Thyroid gland (tissue), 4 donors: Measurements from ENCODE around the gene PTPRJ. TPM values are rescaled to one million over a fixed set of nuclear protein-coding genes. Genes with fewer than 3 reads are reported as not detected.
"Not testable (repeated sequence)": the region's sequence is repeated elsewhere in the genome, so short reads cannot be mapped to it uniquely, and the experiment has no call there.

ENCODE experiments used
- DNase-seq, 2 donors: peaks; one replicate each; pipeline ENCODE4 v3.0.0-alpha.2; 2019
- H3K27ac ChIP-seq, 3 donors: fragments of 200-600 bp; sonication (generic); 1 replicate in 2 of 3; 2 replicates in 1 of 3; pipeline ENCODE4 v1.5.1; 2016 to 2019; ENCODE audit warnings: mild to moderate bottlenecking in 1 of 3, moderate library complexity in 1 of 3
- H3K27me3 ChIP-seq: fragments of 200-600 bp; sonication (generic); one replicate; pipeline ENCODE4 v1.5.1; 2019
- H3K36me3 ChIP-seq, 2 donors: fragments of 200-600 bp; sonication (generic); one replicate each; pipeline ENCODE4 v1.5.1; 2016 to 2019
- H3K4me1 ChIP-seq, 2 donors: fragments of 200-600 bp; sonication (generic); one replicate each; pipeline ENCODE4 v1.5.1; 2017 to 2019
- H3K4me3 ChIP-seq, 3 donors: fragments of 200-600 bp; sonication (generic); replicated peaks in 1 of 3; 1 replicate in 2 of 3; 2 replicates in 1 of 3; pipeline ENCODE4 v1.5.1; 2016; ENCODE audit warnings: mild to moderate bottlenecking in 1 of 3
- H3K9me3 ChIP-seq: fragments of 200-600 bp; sonication (generic); one replicate; pipeline ENCODE4 v1.5.1; 2017
- CTCF ChIP-seq, 6 experiments: fragments of 200-600 bp in 3 of 6; fragments of 450-650 bp in 3 of 6; sonication (generic) in 3 of 6; IDR thresholded peaks; one replicate each; pipeline ENCODE4 v1.5.1; 2016 to 2019; ENCODE audit warnings: antibody characterized with exemption in 6 of 6, mild to moderate bottlenecking in 2 of 6, inconsistent platforms in 1 of 6, moderate library complexity in 1 of 6
- POLR2A ChIP-seq, 2 donors: fragments of 450-650 bp; IDR thresholded peaks; one replicate each; pipeline ENCODE4 v1.6.1; 2017; ENCODE audit warnings: antibody characterized with exemption in 2 of 2, mild to moderate bottlenecking in 2 of 2, moderate library complexity in 1 of 2
- WGBS, 2 donors: methylation state at CpG; one replicate each; pipeline ENCODE4 v1.1.5; 2017; 5-methylcytosine and 5-hydroxymethylcytosine counted together
- intact Hi-C: fragments of 100-400 bp; cut with DNase I; formaldehyde crosslinking; loops from one replicate; pipeline ENCODE4 v1.15.1; 2023
- total RNA-seq, 4 donors: library from RNA; depleted of rRNA; stranded (reverse); fragments of >200 nt; gene quantifications; one replicate each; pipeline ENCODE4 v1.2.3, GENCODE V29; 2016

The PTPRJ gene
- total RNA-seq, 4 donors from 2014 or later: 45.4 to 81.9 (median 58.6) TPM

GRCh38 chr11:48020092-48020755 is 39.9 kb downstream of the PTPRJ start:
- H3K4me3 ChIP-seq: no peak overlapping the region
- no peak overlapping the region for H3K27ac ChIP-seq
- no peak for DNase-seq
- TF ChIP-seq POLR2A (IDR thresholded peaks at IDR 0.05): no peak
- no peak for TF ChIP-seq CTCF (IDR thresholded peaks at IDR 0.05)
- intact Hi-C loops: no loop called here
- no peaks in the 10 kb centered on the region for H3K36me3 ChIP-seq
- no peaks in the 10 kb centered on the region for H3K27me3 ChIP-seq
- no peaks in the 10 kb centered on the region for H3K9me3 ChIP-seq
- peaks cover 31 to 43% of the 10 kb centered on the region in 2 donors for H3K4me1 ChIP-seq
- WGBS, 2 donors: 83 to 88% methylated on average over 14 to 17 of the region's 17 CpGs

- H3K36me3 ChIP-seq, H3K27me3 ChIP-seq, H3K9me3 ChIP-seq, H3K4me3 ChIP-seq, DNase-seq, H3K27ac ChIP-seq, intact Hi-C loops: not testable (repeated sequence)
- H3K4me1 ChIP-seq: peaks cover 28 to 36% of the 10 kb centered on the region in 2 donors
- WGBS, 2 donors: 94 to 97% methylated on average over 10 of the region's 10 CpGs
Measured at GRCh38 chr11:48021201-48021820, 41.0 kb downstream of the PTPRJ start.

- Histone ChIP-seq H3K36me3 (no peaks in the 10 kb centered on the region), H3K4me1 (peaks cover 26 to 36% of the 10 kb centered on the region in 2 donors), H3K9me3 (no peaks in the 10 kb centered on the region), H3K4me3 (no peak overlapping the region), H3K27me3 (no peaks in the 10 kb centered on the region), H3K27ac (no peak overlapping the region)
- WGBS, 2 donors: 91 to 95% methylated on average over 4 of the region's 4 CpGs
- TF ChIP-seq CTCF (IDR thresholded peaks at IDR 0.05): no peak
- TF ChIP-seq POLR2A (IDR thresholded peaks at IDR 0.05): no peak
- intact Hi-C loops: no loop called here
- DNase-seq: no peak
Measured at GRCh38 chr11:48022445-48022844, 42.1 kb downstream of the PTPRJ start.

GRCh38 chr11:48023608-48024007 is 43.2 kb downstream of the PTPRJ start:
- intact Hi-C loops, H3K36me3 ChIP-seq, DNase-seq, H3K9me3 ChIP-seq, H3K4me3 ChIP-seq, H3K27ac ChIP-seq, H3K27me3 ChIP-seq: not testable (repeated sequence)
- peaks cover 17 to 28% of the 10 kb centered on the region in 2 donors for H3K4me1 ChIP-seq
- 89 to 98% methylated on average over 7 of the region's 7 CpGs for WGBS, 2 donors

- intact Hi-C loops: no loop called here
- H3K9me3 ChIP-seq: no peaks in the 10 kb centered on the region
- H3K4me1 ChIP-seq: peaks cover 6 to 24% of the 10 kb centered on the region in 2 donors
- WGBS, 2 donors: 34 to 39% methylated on average over 5 of the region's 5 CpGs
- no peak overlapping the region for H3K4me3 ChIP-seq
- H3K36me3 ChIP-seq: no peaks in the 10 kb centered on the region
- TF ChIP-seq CTCF (IDR thresholded peaks at IDR 0.05): no peak
- peak in 1 of 2 donors; percentile 9 for TF ChIP-seq POLR2A (IDR thresholded peaks at IDR 0.05)
- H3K27ac ChIP-seq: peak overlapping the region; percentile 31 to 48 (median 32)
- peak; percentile 79 to 86 for DNase-seq
- H3K27me3 ChIP-seq: no peaks in the 10 kb centered on the region
Measured at GRCh38 chr11:48024635-48025071, 44.3 kb downstream of the PTPRJ start.

- no peak for TF ChIP-seq POLR2A (IDR thresholded peaks at IDR 0.05)
- no peak for TF ChIP-seq CTCF (IDR thresholded peaks at IDR 0.05)
- Histone ChIP-seq H3K27me3 (no peaks in the 10 kb centered on the region), H3K36me3 (no peaks in the 10 kb centered on the region), H3K9me3 (no peaks in the 10 kb centered on the region), H3K4me3 (no peak overlapping the region), H3K27ac (peak overlapping the region; percentile 31 to 48 (median 32)), H3K4me1 (peaks cover 6 to 26% of the 10 kb centered on the region in 2 donors)
- WGBS, 2 donors: 89 to 94% methylated on average over 8 to 9 of the region's 9 CpGs
- no peak for DNase-seq
- intact Hi-C loops: no loop called here
Measured at GRCh38 chr11:48025293-48025983, 45.1 kb downstream of the PTPRJ start.
